ENCODE data around the gene JAGN1.
"Not testable (repeated sequence)": the region's sequence is repeated elsewhere in the genome, so short reads cannot be mapped to it uniquely, and the experiment has no call there.

JAGN1 gene

DNA sequence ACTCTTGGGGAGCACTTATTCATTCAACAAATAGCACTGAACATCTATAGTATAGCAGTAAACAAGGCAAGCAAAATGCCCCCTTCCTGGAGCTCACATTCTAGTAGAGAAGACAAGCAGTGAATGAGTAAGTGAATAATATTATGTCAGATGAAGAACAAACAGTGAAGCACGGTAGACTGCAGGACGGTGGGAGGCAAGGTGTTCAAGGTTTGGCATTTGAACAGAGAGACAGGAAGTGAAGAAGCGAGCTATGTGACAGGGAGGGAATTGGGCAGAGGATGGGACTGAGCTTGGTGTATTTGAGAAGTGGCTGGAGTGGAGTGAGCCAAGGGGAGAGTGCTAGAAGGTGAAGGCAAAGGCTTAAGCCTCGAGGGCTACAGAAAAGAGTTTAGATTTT, 44.6 kb downstream of the JAGN1 start:
- DNase-seq (ENCODE audit: low read depth) = no peak
- H3K4me3 ChIP-seq (ENCODE audit: low read depth, low read length) = peak overlapping the region; percentile 79
- TF ChIP-seq, protein P1, sequence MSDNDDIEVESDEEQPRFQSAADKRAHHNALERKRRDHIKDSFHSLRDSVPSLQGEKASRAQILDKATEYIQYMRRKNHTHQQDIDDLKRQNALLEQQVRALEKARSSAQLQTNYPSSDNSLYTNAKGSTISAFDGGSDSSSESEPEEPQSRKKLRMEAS (IDR thresholded peaks at IDR 0.05; ENCODE audit: low read depth, low read length) = no peak
- no peak for TF ChIP-seq MYC (IDR thresholded peaks at IDR 0.05; ENCODE audit: low read depth, low read length)
- TF ChIP-seq, protein P2, sequence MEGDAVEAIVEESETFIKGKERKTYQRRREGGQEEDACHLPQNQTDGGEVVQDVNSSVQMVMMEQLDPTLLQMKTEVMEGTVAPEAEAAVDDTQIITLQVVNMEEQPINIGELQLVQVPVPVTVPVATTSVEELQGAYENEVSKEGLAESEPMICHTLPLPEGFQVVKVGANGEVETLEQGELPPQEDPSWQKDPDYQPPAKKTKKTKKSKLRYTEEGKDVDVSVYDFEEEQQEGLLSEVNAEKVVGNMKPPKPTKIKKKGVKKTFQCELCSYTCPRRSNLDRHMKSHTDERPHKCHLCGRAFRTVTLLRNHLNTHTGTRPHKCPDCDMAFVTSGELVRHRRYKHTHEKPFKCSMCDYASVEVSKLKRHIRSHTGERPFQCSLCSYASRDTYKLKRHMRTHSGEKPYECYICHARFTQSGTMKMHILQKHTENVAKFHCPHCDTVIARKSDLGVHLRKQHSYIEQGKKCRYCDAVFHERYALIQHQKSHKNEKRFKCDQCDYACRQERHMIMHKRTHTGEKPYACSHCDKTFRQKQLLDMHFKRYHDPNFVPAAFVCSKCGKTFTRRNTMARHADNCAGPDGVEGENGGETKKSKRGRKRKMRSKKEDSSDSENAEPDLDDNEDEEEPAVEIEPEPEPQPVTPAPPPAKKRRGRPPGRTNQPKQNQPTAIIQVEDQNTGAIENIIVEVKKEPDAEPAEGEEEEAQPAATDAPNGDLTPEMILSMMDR (IDR thresholded peaks at IDR 0.05; ENCODE audit: low read depth, low read length) = no peak
- no peak for TF ChIP-seq POLR2A (IDR thresholded peaks at IDR 0.05; ENCODE audit: extremely low read depth, insufficient read length)

DNA sequence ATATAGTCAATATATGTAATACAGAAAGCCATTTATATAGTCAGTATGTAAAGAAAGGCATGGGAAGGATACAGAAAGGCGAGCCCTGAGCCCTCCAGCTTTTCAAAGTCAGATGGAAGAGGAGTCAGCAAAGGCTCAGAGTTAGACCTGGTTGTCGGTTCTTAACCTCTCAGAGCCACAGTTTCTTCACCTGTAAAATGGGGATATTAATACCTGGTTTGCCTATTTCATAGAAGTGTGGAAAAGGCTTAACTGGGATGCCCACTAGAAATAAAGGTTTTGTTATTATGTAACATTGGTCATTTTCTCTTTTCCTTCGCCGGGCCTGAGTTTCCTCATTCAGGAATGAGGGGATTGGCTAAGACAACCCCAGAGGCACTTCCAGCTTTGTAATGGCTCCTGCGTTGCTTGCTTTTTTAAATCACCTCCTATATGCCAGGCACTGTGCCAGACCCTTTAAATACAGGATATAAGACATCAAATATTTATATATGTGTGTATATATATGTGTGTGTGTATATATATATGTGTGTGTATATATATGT, 45.6 kb downstream of the JAGN1 start:
- TF ChIP-seq POLR2A (IDR thresholded peaks at IDR 0.05; ENCODE audit: extremely low read depth, insufficient read length) (no peak), MYC (IDR thresholded peaks at IDR 0.05; ENCODE audit: low read depth, low read length) (no peak)
- TF ChIP-seq, protein P2 (IDR thresholded peaks at IDR 0.05; ENCODE audit: low read depth, low read length) = no peak
- TF ChIP-seq, protein P1 (IDR thresholded peaks at IDR 0.05; ENCODE audit: low read depth, low read length) = no peak
- no peak overlapping the region for H3K4me3 ChIP-seq (ENCODE audit: low read depth, low read length)
- no peak for DNase-seq (ENCODE audit: low read depth)

DNA sequence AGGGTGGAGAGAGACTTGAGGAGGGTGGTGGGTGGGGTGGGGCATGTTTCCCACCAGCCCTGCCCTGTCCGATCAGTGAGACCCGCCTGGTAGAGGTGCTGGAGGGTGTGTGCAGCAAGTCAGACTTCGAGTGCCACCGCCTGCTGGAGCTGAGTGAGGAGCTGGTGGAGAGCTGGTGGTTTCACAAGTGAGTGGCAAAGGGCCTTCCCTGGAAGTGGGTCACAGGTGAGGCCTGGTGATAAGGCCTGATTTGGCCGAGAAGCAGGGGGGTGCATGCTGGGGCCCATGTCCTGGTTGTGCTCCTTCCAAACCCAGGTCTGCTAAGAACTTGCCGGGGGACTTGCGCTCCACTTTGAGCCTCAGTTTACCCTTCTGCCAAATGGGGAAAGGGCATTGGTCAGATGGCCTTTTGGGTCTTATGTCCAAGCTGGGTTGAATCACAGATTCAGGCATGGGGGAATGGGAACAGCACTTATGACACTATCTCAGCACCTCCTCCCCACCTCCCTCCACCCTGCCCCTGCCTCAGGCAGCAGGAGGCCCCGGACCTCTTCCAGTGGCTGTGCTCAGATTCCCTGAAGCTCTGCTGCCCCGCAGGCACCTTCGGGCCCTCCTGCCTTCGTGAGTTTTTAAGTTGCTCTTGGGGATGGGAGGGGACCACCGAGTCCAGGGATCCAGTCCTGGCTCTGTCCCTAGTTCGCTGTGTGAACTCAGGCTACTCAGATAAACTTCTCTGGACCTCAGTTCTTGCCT, 47.3 kb downstream of the JAGN1 start:
- TF ChIP-seq, protein P2 (IDR thresholded peaks at IDR 0.05; ENCODE audit: low read depth, low read length) = no peak
- no peak for TF ChIP-seq MYC (IDR thresholded peaks at IDR 0.05; ENCODE audit: low read depth, low read length)
- TF ChIP-seq POLR2A (IDR thresholded peaks at IDR 0.05; ENCODE audit: extremely low read depth, insufficient read length) = no peak
- TF ChIP-seq, protein P1 (IDR thresholded peaks at IDR 0.05; ENCODE audit: low read depth, low read length) = no peak
- DNase-seq (ENCODE audit: low read depth) = no peak
- H3K4me3 ChIP-seq (ENCODE audit: low read depth, low read length) = no peak overlapping the region

DNA sequence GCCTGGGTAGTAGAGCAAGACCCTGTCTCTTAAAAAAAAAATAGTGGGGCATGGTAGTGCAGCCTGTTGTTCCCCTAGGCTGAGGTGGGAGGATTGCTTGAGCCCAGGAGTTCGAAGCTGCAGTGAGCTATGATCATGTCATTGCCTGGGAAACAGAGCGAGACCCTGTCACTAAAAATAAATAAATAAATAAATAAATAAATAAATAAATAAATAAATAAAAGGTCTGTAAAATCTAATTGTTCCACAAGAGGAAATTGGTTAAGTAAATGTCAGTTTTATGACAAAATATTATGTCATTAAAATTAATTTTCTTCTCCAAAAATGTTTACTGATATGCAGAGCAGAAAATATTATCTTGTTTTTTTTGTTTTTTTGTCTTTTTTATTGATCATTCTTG, 48.6 kb downstream of the JAGN1 start:
- TF ChIP-seq, protein P1 (IDR thresholded peaks at IDR 0.05; ENCODE audit: low read depth, low read length) = no peak
- TF ChIP-seq POLR2A (IDR thresholded peaks at IDR 0.05; ENCODE audit: extremely low read depth, insufficient read length) (no peak), MYC (IDR thresholded peaks at IDR 0.05; ENCODE audit: low read depth, low read length) (no peak)
- TF ChIP-seq, protein P2 (IDR thresholded peaks at IDR 0.05; ENCODE audit: low read depth, low read length) = no peak
- DNase-seq (ENCODE audit: low read depth) = no peak
- H3K4me3 ChIP-seq (ENCODE audit: low read depth, low read length) = no peak overlapping the region

DNA sequence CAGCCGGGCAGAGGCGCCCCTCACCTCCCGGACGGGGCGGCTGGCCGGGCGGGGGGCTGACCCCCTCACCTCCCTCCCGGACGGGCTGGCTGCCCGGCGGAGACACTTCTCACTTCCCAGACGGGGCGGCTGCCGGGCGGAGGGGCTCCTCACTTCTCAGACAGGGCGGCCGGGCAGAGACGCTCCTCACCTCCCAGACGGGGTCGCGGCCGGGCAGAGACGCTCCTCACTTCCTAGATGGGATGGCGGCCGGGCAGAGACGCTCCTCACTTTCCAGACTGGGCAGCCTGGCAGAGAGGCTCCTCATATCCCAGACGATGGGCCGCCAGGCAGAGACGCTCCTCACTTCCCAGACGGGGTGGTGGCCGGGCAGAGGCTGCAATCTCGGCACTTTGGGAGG, 49.5 kb downstream of the JAGN1 start:
- H3K4me3 ChIP-seq (ENCODE audit: low read depth, low read length); DNase-seq (ENCODE audit: low read depth): not testable (repeated sequence)

DNA sequence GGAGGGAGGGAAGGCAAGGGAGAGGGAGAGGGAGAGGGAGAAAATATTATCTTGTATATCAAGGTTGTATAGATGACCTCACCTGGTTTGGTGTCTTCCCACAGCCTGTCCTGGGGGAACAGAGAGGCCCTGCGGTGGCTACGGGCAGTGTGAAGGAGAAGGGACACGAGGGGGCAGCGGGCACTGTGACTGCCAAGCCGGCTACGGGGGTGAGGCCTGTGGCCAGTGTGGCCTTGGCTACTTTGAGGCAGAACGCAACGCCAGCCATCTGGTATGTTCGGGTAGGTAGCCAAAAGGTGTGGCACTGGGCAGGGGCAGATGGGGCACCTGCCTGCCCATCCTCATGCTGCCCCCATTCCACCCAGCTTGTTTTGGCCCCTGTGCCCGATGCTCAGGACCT, 50.3 kb downstream of the JAGN1 start:
- TF ChIP-seq MYC (IDR thresholded peaks at IDR 0.05; ENCODE audit: low read depth, low read length) (no peak), POLR2A (IDR thresholded peaks at IDR 0.05; ENCODE audit: extremely low read depth, insufficient read length) (no peak)
- TF ChIP-seq, protein P1 (IDR thresholded peaks at IDR 0.05; ENCODE audit: low read depth, low read length) = no peak
- TF ChIP-seq, protein P2 (IDR thresholded peaks at IDR 0.05; ENCODE audit: low read depth, low read length) = no peak
- no peak overlapping the region for H3K4me3 ChIP-seq (ENCODE audit: low read depth, low read length)
- DNase-seq (ENCODE audit: low read depth) = no peak

Measured in NB4 (cell line).